ENCODE data around the gene OR2A7.
"Not testable (repeated sequence)": the region's sequence is repeated elsewhere in the genome, so short reads cannot be mapped to it uniquely, and the experiment has no call there.

DNA sequence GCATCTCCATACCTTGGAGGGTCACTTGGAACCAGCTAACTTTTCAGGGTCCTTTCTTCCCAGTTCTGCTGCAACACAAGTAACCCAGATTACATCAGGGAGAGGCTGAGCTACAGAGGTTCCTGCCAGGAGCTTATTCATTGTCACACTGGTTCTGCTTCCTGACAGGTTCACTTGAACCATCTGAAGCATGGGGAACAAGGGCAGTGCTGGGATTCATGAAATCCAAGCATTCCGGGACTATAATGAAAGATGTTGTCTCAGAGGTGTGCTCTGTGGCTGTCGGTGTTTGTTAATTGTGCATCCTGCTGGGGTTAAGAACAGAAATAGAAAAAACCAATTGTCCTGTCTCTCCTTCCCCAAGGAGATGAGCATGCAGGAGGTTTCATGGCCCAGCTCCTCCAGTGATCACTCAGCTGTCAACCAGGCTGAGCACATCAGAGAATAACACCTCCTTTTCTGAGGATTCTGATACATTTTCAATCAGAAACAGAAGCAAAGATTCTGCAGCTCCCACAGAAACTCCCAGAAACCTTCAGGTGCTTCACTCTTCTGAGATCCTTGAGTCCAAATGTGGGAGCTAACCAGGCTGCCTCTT lies 47.4 kb upstream of the OR2A7 start, which contains the start of gene OR2A1:
- TF ChIP-seq, protein P1, sequence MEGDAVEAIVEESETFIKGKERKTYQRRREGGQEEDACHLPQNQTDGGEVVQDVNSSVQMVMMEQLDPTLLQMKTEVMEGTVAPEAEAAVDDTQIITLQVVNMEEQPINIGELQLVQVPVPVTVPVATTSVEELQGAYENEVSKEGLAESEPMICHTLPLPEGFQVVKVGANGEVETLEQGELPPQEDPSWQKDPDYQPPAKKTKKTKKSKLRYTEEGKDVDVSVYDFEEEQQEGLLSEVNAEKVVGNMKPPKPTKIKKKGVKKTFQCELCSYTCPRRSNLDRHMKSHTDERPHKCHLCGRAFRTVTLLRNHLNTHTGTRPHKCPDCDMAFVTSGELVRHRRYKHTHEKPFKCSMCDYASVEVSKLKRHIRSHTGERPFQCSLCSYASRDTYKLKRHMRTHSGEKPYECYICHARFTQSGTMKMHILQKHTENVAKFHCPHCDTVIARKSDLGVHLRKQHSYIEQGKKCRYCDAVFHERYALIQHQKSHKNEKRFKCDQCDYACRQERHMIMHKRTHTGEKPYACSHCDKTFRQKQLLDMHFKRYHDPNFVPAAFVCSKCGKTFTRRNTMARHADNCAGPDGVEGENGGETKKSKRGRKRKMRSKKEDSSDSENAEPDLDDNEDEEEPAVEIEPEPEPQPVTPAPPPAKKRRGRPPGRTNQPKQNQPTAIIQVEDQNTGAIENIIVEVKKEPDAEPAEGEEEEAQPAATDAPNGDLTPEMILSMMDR (IDR thresholded peaks at IDR 0.05) = not testable (repeated sequence)
- TF ChIP-seq ZFX (IDR thresholded peaks at IDR 0.05; ENCODE audit: borderline replicate concordance) = not testable (repeated sequence)
